Nucleus accumbens (tissue), 56 donors: Measurements from ENCODE around the gene SPOCK2.

Experiments used
- DNase-seq, 56 donors: peaks; one replicate each; lab custom pipeline; 2025; lab: John Stamatoyannopoulos, UW

Gene SPOCK2

GRCh38 chr10:72014785-72015480 lies 73.4 kb downstream of the SPOCK2 start:
- DNase-seq, result peak in 1 of 56 donors; percentile 12

- no peak for DNase-seq
Observed at GRCh38 chr10:72014197-72014596, 74.2 kb downstream of the SPOCK2 start.

- DNase-seq, result peak in 43 of 56 donors; percentile 18 to 74 (median 48)
Observed at GRCh38 chr10:72013202-72013945, 75.0 kb downstream of the SPOCK2 start.

GRCh38 chr10:72012796-72013195 lies 75.6 kb downstream of the SPOCK2 start:
- DNase-seq, result peak in 2 of 56 donors; percentile 44 to 45

GRCh38 chr10:72011976-72012512 lies 76.3 kb downstream of the SPOCK2 start:
- DNase-seq, result peak in 8 of 56 donors; percentile 18 to 52 (median 36)

GRCh38 chr10:72011468-72011867 lies 76.9 kb downstream of the SPOCK2 start:
- peak in 49 of 56 donors; percentile 18 to 80 (median 64) for DNase-seq

GRCh38 chr10:72011016-72011415 lies 77.3 kb downstream of the SPOCK2 start:
- DNase-seq, result peak in 1 of 56 donors; percentile 53

GRCh38 chr10:72010234-72010973 lies 77.9 kb downstream of the SPOCK2 start:
- DNase-seq, result no peak

- peak in 48 of 56 donors; percentile 37 to 82 (median 62) for DNase-seq
Observed at GRCh38 chr10:72009425-72010081, 78.8 kb downstream of the SPOCK2 start.

GRCh38 chr10:72009051-72009424 lies 79.3 kb downstream of the SPOCK2 start:
- no peak for DNase-seq
